Stimulated activated naive CD8-positive, alpha-beta T cell treated with anti-CD3 and anti-CD28 coated beads, Interleukin-15, Interleukin-2, amounts not matched to agents 100 U/mL and 50 U/mL, for 24 hours (primary cell): ENCODE data around the gene DHTKD1.
"Not testable (repeated sequence)": the region's sequence is repeated elsewhere in the genome, so short reads cannot be mapped to it uniquely, and the experiment has no call there.

Source experiments
- ATAC-seq: fragments of 150-1000 bp; cut with Tn5 transposase; one replicate; pipeline ENCODE4 v1.10.0; 2021
- DNase-seq: peaks from one replicate; pipeline ENCODE4 v3.0.0; 2021

The DHTKD1 gene

GRCh38 chr10:12067336-12067735 lies 1.4 kb upstream of the DHTKD1 start:
- no peak for DNase-seq

DNA sequence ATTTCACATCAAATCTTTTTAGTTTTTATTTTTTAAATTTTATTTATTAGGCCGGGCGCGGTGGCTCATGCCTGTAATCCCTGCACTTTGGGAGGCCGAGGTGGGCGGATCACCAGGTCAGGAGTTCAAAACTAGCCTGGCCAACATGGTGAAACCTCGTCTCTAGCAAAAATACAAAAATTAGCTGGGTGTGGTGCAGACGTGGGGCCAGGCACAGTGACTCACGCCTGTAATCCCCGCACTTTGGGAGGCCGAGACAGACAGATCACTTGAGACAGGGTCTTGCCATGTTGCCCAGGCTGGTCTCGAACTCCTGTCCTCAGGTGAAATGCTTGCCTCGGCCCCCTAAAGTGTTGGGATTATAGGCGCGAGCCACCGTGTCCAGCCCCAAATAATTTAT lies 2.7 kb downstream of the DHTKD1 start:
- not testable (repeated sequence) for ATAC-seq, DNase-seq

More at GRCh38 chr10:12067336-12067735, 1.4 kb upstream of the DHTKD1 start:
- no peak for ATAC-seq

DNA sequence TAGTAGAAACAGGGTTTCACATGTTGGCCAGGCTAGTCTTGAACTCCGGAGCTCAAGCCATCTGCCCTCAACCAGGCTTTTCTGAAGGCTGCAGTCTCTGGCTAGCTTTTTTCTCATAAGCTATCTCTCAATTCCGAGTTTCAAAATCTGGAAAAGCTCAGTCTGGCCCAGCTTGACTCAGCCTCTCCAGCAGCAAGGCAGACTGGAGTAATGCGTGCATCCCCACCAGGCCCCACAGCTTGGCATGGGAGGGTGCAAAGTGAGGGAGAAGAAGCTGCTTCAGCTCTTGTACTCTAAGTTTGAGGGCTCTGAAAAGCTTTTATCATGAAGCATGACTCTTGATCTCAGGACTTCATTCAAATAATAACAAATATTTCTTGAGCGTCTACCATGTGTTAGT lies 4.8 kb downstream of the DHTKD1 start:
- ATAC-seq (no peak), DNase-seq (no peak)

DNA sequence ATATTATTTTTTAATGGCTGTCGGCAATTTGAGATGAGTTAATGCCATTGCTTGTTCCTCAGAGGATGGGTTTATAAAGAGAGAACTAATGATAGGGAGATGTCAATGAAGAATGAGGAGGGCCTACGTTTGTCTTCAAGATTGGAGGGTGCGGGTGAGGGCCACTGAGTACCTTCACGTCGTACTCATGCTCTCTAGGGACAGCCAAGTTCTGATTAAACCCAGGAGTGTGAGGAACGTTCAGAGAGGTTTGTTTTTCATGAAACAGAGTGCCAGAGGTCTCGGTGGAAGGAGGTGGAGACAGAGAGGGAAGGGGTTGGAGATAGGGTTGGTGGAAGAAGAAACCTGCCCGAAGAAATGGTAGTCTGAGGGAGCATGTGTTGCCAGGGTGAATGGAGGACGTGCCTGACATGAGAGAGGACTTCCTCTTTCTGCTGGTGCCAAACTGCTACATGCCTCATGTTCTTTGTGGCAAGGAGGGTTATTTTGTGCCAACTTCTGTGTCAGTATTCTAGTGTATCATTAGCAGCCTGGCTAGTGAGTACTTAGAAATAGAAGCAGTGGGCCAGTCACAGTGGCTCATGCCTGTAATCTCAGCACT lies 8.9 kb downstream of the DHTKD1 start:
- ATAC-seq = no peak
- DNase-seq = no peak

DNA sequence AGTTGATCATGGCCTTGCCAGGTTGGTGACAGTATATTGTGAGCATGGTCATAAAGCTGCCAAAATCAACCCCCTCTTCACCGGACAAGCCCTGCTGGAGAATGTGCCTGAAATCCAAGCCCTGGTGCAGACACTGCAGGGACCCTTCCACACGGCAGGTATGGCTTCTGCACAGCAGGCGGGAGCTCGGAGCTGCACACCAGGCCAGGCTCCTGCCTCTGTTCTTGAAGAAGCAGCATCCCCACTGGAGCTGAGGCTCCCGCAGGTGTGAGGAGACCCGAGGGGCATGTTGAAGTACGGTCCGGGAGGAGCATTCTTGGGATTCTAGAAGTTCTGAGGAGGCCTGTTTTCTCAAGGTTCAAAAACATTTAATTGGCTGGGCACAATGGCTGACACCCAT lies 12.7 kb downstream of the DHTKD1 start:
- ATAC-seq = no peak
- DNase-seq = no peak

DNA sequence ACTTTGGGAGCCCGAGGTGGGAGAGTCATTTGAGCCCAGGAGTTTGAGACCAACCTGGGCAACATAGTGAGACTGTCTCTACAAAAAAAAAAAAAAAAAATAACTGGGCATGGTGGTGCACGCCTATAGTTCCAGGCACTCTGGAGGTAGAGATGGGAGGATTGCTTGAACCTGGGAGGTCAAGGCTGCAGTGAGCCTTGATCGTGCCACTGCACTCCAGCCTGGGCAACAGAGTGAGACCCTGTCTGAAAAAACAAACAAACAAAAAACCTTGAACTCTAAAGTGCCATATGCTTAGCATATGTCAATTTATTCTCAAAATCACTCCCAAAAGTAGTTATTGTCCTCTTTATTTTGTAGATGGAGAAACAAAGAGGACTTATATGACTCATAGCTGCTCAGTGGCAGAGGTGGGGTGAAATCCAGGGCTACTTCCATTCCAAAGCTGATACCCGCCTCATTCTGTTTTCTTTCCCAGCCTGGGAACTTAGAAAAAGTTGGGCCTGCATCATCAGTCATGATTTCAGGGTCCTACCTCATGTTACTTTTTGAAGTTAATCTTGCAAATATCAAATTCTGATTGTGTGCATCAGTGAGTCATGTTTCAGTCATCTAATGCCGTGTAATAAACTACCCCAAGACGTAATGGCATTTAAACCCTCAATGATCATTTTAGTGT lies 13.3 kb downstream of the DHTKD1 start:
- no peak for DNase-seq
- no peak for ATAC-seq

DNA sequence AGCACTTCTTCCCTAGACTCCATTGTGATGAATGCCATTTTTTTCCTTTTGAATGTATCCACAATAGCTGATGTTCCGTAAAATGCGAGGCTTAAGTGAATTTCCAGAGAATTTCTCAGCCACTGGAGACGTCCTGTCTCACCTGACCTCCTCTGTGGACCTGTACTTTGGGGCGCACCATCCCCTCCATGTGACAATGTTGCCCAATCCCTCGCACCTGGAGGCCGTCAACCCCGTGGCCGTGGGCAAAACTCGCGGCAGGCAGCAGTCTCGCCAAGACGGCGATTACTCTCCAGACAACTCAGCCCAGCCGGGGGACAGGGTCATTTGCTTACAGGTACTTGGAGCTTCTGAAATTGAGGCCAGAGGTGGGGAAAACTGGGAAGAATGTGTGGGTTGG lies 20.2 kb downstream of the DHTKD1 start:
- ATAC-seq = no peak

DNA sequence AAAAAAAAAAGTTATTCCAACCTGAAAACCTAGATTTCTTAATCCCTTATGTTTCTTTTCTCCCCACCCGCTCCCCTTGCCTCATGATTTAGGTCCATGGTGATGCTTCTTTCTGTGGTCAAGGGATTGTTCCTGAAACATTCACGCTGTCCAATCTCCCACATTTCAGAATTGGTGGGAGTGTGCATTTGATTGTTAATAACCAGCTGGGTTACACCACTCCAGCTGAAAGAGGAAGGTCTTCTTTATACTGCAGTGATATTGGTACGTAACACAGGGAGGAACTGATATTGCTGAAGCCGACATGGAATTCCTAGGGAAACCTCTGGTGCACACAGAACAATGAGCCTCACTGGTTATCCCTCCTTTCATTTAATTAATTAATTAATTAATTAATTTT lies 22.7 kb downstream of the DHTKD1 start:
- no peak for ATAC-seq
- DNase-seq = no peak

More for the DNA sequence above, 20.2 kb downstream of the DHTKD1 start:
- DNase-seq = no peak

DNA sequence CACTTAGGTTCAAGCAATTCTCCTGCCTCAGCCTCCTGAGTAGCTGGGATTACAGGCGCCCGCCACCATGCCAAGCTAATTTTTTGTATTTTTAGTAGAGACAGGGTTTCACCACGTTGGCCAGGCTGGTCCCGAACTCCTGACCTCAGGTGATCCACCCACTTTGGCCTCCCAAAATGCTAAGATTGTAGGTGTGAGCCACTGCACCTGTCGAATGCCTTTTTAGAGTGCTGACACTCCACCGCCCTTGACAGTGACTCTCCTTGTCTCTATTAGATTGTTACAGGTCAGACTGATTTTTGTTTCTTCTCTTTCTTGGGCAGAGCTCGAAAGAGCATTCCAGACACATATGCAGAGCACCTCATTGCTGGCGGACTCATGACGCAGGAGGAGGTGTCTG lies 28.6 kb downstream of the DHTKD1 start:
- ATAC-seq = not testable (repeated sequence)

GRCh38 chr10:12097791-12098190 lies 29.0 kb downstream of the DHTKD1 start:
- DNase-seq (no peak), ATAC-seq (no peak)

More for the DNA sequence above, 28.6 kb downstream of the DHTKD1 start:
- not testable (repeated sequence) for DNase-seq

DNA sequence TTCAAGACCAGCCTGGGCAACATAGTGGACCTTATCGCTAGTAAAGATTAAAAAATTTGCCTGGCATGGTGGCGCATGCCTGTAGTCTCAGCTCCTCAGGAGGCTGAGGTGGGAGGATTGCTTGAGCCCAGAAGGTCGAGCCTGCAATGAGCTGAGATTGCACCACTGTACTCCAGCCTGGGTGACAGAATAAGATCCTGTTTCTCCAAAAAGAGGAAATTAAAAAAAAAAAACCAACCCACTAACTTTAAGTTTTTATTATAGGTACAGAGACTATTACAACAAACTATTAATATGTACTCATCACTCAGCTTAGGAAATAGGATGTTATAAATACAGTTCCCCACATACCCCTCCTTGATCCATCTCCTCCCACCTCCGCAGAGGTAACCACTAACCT lies 30.2 kb downstream of the DHTKD1 start:
- DNase-seq (no peak), ATAC-seq (no peak)

DNA sequence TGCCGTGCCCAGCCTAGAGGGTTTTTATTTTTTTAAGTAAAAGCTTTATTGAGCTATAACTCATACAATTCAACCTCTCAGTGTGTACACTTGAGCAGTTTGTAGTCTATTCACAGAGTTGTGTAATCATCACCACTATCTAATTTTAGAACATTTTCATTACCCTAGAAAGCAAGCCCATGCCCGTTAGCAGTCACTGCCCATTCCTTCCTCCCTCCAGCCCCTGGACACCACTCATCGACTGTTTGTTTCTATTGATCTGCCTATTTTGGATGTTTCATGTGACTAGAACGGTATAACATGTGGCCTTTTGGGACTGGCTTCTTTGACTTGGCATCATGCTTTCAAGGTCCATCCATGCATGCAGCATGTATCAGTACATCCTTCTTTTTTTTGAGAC lies 35.0 kb downstream of the DHTKD1 start:
- no peak for DNase-seq
- no peak for ATAC-seq

GRCh38 chr10:12107781-12108180 lies 39.0 kb downstream of the DHTKD1 start:
- ATAC-seq (no peak), DNase-seq (no peak)

DNA sequence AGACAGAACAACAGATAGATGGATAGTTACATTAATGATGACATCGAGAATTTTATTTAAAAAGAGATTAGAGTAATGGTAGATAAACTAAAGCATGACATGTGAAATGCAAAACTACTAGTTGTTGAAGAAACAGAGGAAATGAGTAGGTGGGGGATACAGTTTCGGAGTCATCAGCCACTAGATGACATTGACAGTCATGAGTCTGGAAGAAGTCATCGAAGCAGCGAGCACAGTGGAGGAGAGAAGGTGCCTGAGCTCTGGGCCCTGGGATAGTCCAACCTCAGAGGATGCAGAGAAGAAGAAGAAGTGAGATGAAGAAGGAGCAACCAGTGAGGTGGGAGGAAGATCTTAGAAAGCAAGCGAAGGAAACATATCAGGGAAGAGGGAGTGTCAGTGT lies 40.5 kb downstream of the DHTKD1 start:
- DNase-seq (no peak), ATAC-seq (no peak)

- ATAC-seq (peak; percentile 30), DNase-seq (no peak)
These were observed 42.8 kb downstream of the DHTKD1 start for GRCh38 chr10:12111528-12111927.

- ATAC-seq = no peak
- no peak for DNase-seq
These were observed 44.9 kb downstream of the DHTKD1 start for GRCh38 chr10:12113627-12114026.

GRCh38 chr10:12121673-12122072 lies 52.9 kb downstream of the DHTKD1 start:
- ATAC-seq = no peak

DNA sequence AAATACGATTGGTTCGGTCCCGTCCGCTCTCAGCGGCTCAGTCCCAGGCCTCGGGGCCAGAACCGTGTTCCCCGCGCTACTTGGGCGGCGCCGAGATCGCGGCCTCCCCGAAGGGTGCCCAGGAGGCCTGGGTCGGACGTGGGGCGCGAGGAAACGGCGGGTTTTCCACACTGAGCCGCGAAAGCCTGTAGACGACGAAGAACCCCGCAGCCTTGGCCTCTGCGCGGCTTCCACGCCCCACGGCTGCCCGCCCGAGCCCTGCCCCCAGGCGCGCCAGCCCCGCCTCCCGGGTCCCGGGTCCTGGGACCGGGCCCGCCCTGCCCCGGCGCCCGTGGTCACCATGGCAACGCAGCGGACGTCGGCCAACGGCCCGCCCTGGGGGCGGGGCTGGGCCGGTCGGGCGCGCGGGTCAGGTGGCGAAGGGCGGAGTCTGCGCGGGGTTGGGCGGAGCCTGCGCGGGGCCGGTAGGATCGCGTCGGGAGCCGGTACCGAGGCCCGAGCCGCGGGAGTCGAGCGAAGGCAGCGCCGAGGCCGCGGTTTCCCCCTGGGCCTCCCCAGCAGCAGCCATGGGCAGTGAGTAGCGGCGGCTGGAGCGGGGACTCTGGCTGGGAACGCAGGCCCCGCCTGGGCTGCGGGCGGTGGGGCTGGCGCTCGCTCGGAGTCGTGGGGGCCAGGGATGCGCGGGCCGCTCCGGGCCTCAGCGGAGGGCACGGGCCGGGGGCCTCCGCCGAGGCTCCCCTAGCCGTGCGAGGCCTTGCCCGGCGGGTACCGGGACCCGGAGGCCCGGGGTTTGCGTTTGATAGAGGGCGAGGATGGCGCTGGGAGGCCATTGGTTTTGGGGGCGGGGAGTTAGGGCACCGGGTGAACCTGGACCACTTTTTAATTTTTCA lies 60.7 kb downstream of the DHTKD1 start, which contains the start of gene SEC61A2:
Gene SEC61A2 (plus strand): TSS at position 456 of the 890 bp plus-strand sequence. CDS start 111 bp downstream, at position 567.
- peak; percentile 96 for ATAC-seq
- peak; percentile 100 for DNase-seq

More at GRCh38 chr10:12121673-12122072, 52.9 kb downstream of the DHTKD1 start:
- DNase-seq = no peak

DNA sequence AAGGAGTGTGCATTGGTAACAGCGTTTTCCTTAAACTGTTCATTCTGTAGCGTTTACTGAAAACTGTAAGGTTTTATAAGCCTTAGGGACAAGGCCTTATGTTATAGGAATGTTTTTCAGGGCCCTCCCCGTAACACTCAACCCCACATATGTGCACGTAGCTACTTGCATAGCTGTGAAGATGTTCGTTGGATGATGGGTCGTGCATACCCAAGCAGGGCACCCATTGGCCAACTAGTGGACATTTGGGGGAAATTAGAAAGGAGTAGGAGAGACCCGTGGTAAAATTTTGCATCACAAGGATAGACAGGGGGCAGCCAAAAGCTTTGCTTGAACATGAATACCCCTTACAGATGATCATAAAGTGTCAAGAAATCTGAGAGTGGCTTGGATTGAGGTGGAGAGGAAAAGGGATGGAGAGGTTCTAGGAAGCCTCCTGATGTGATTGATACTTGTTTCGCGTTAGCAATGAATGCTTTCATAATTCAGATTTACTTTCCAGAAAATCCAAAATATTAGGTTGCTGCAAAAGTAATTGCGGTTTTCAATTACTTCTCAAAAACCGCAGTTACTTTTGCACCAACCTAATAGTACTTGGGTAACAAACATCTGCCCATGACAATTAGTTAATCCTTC lies 61.6 kb downstream of the DHTKD1 start:
- peak; percentile 34 for ATAC-seq

GRCh38 chr10:12135631-12136030 lies 66.9 kb downstream of the DHTKD1 start:
- DNase-seq = no peak
- no peak for ATAC-seq

More for the DNA sequence above, 61.6 kb downstream of the DHTKD1 start:
- peak; percentile 47 for DNase-seq

DNA sequence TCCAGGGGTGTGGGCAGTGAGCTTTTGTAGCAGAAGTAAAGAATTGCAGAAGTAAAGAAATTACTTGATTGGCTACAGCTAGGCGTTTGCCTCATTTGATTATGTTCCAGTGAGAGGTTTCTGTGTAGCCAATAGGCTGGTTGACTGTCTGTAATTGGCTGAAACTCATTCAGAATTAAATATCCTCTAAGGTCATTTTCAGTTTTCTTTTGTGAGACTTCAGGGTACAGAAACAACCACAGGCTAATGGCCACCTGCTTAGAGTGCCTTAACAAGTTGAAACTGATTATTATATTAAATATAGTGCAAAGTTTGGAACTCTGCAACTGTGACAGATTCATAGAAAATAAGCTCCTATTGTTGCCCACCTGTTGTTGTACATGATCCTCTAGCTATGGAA lies 71.3 kb downstream of the DHTKD1 start:
- no peak for DNase-seq
- no peak for ATAC-seq

GRCh38 chr10:12144538-12144937 lies 75.8 kb downstream of the DHTKD1 start:
- DNase-seq = no peak
- no peak for ATAC-seq
